AG08396 (cell line): ENCODE data around the gene RPH3AL.
"Not testable (repeated sequence)": the region's sequence is repeated elsewhere in the genome, so short reads cannot be mapped to it uniquely, and the experiment has no call there.

Experiments used
- DNase-seq: peaks from one replicate; pipeline ENCODE4 v3.0.0; 2012; ENCODE audit warnings: low spot score, mixed read lengths

Gene RPH3AL

GRCh38 chr17:237406-237955, 115.1 kb downstream of the RPH3AL start:
- no peak for DNase-seq

GRCh38 chr17:236641-237405, 115.8 kb downstream of the RPH3AL start:
- no peak for DNase-seq

- DNase-seq, result no peak
Observed at GRCh38 chr17:235831-236640, 116.6 kb downstream of the RPH3AL start.

GRCh38 chr17:234994-235830, 117.4 kb downstream of the RPH3AL start:
- not testable (repeated sequence) for DNase-seq

GRCh38 chr17:234163-234993, 118.2 kb downstream of the RPH3AL start:
- not testable (repeated sequence) for DNase-seq

- no peak for DNase-seq
Observed at GRCh38 chr17:233473-233941, 119.1 kb downstream of the RPH3AL start.

- no peak for DNase-seq
Observed at GRCh38 chr17:231966-232807, 120.4 kb downstream of the RPH3AL start.

- DNase-seq, result no peak
Observed at GRCh38 chr17:231191-231965, 121.2 kb downstream of the RPH3AL start.

GRCh38 chr17:230395-230770, 122.2 kb downstream of the RPH3AL start:
- no peak for DNase-seq

GRCh38 chr17:229709-230394, 122.8 kb downstream of the RPH3AL start:
- no peak for DNase-seq

GRCh38 chr17:228951-229708, 123.5 kb downstream of the RPH3AL start:
- DNase-seq, result no peak

- no peak for DNase-seq
Observed at GRCh38 chr17:227946-228615, 124.5 kb downstream of the RPH3AL start.

GRCh38 chr17:227078-227945, 125.3 kb downstream of the RPH3AL start:
- DNase-seq, result no peak

- DNase-seq, result no peak
Observed at GRCh38 chr17:226108-227077, 126.2 kb downstream of the RPH3AL start.

GRCh38 chr17:225551-225950, 127.1 kb downstream of the RPH3AL start:
- DNase-seq, result no peak
